K562 (cell line): ENCODE results near the gene ZNF586. TPM values are rescaled to one million over a fixed set of nuclear protein-coding genes. Genes with fewer than 3 reads are reported as not detected.
A peak's percentile ranks its signal among the peaks of the same experiment; 100 is the strongest.

Experiments used
- ARID2 ChIP-seq: fragments of 450-650 bp; IDR thresholded peaks from 2 replicates; pipeline ENCODE4 v1.6.1; 2017; ENCODE audit warnings: antibody characterized with exemption, mild to moderate bottlenecking
- BRF1 ChIP-seq: IDR thresholded peaks from 3 replicates; pipeline ENCODE4 v1.6.1; 2011; ENCODE audit warnings: borderline replicate concordance, mild to moderate bottlenecking; ENCODE audit not compliant: insufficient read length; ENCODE audit errors: extremely low read depth
- MBD2 ChIP-seq: sonication (generic); IDR thresholded peaks from 2 replicates; pipeline ENCODE4 v1.6.1; 2016; ENCODE audit warnings: low read depth, borderline replicate concordance
- PRMT5 ChIP-seq: sonication (generic); formaldehyde crosslinking; IDR thresholded peaks from 2 replicates; pipeline ENCODE4 v1.5.0; 2020; ENCODE audit warnings: missing genetic modification reagents
- TEAD4 ChIP-seq, 2 experiments: sonication (generic) in 1 of 2; formaldehyde crosslinking in 1 of 2; IDR thresholded peaks; 2 replicates each; pipeline versions ENCODE4 v1.6.1 to v1.8.0; 2012 to 2022; ENCODE audit warnings: borderline replicate concordance in 1 of 2, inconsistent platforms in 1 of 2, low read length in 1 of 2, mild to moderate bottlenecking in 1 of 2, missing genetic modification reagents in 1 of 2
- ZBTB7A ChIP-seq: IDR thresholded peaks from 2 replicates; pipeline ENCODE4 v1.6.1; 2011; ENCODE audit warnings: low read depth, mild to moderate bottlenecking, low read length, moderate library complexity, borderline replicate concordance; ENCODE audit not compliant: control insufficient read depth
- ZNF184 ChIP-seq: sonication (generic); formaldehyde crosslinking; IDR thresholded peaks from 2 replicates; pipeline ENCODE4 v1.5.0; 2020; ENCODE audit warnings: missing genetic modification reagents
- ZSCAN32 ChIP-seq: fragments of 450-650 bp; formaldehyde crosslinking; IDR thresholded peaks from 2 replicates; pipeline ENCODE4 v1.4.0; 2020; ENCODE audit warnings: mild to moderate bottlenecking, moderate library complexity
- polyA plus RNA-seq, 8 experiments: library from polyadenylated mRNA; depleted of rRNA in 4 of 8; stranded (reverse) in 5 of 8; unstranded in 3 of 8; fragments of >200 nt; fragmentation: Nextera tagmentation in 2 of 8; fragmentation: Illumina TruSeq in 1 of 8; extraction: Ambion mirVana in 2 of 8; extraction: Trizol in 1 of 8; gene quantifications; 2 replicates each; pipeline versions ENCODE4 v1.2.1 to v1.2.3, GENCODE V29; 2011 to 2014; ENCODE audit warnings: inconsistent platforms in 1 of 8, missing spikeins in 1 of 8
- total RNA-seq, 7 experiments: library from RNA; depleted of rRNA in 6 of 7; stranded (reverse); fragments of >200 nt in 6 of 7; fragmentation: Illumina TruSeq in 2 of 7; extraction: Trizol in 2 of 7; gene quantifications; 2 replicates each; pipeline versions ENCODE4 v1.2.1 to v1.2.3, GENCODE V29; 2011 to 2021; ENCODE audit warnings: low replicate concordance in 1 of 7
- TF ChIP-seq, protein P1 (sequence below): IDR thresholded peaks from 2 replicates; pipeline ENCODE4 v1.6.1; 2011; ENCODE audit warnings: borderline replicate concordance, low read depth, mild to moderate bottlenecking, moderate library complexity, low read length; ENCODE audit not compliant: insufficient read depth, poor library complexity, severe bottlenecking
- TF ChIP-seq, protein P2 (sequence below): fragments of 450-650 bp; IDR thresholded peaks from 2 replicates; pipeline ENCODE4 v1.6.1; 2016; ENCODE audit warnings: missing biosample characterization, missing genetic modification characterization
- TF ChIP-seq, protein P3 (sequence below), 3 experiments: fragments of 200-800 bp in 1 of 3; fragments of 250-450 bp in 1 of 3; fragments of 450-650 bp in 1 of 3; sonication (Bioruptor Pico) in 1 of 3; sonication (Bioruptor generic) in 1 of 3; formaldehyde crosslinking in 1 of 3; IDR thresholded peaks; 2 replicates each; pipeline versions ENCODE4 v1.6.1 to v1.8.0; 2016 to 2022; ENCODE audit warnings: mild to moderate bottlenecking in 2 of 3, missing genetic modification characterization in 2 of 3, missing compliant biosample characterization in 1 of 3, moderate library complexity in 1 of 3

Gene ZNF586
- total and polyA plus RNA-seq, 9 of the 15 experiments (the other 6 are each of a cell fraction or from before 2014, with no cell fraction given), result 2.5 to 12.6 (median 8.4) TPM

DNA sequence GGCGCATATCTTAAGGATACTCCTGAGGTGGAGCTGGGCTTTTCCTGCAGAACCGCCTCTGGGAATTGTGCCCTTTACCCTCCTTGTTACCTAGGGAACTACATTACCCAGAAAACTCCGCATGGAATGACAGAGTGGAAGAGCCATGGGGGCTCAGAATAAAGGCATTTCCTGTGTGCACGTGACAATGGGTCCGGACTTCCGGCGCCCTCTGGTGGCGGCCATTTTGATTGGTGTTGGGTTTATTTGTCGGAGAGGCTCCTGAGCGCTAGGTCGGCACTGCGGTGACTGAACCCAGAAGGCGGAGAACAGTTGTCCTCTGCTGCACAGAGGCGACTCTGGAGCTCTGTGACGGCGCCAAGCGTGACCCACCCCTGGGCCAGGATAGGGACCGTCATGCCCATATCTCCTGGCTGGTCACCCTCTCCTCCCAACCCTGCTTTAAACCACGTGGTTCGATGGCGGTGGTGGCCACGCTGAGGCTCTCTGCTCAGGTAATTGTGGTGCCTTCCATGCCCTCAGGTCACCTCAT lies 60.7 kb downstream of the ZNF586 start, which contains the start of gene ZNF587B (continued):
- TF ChIP-seq, protein P1, sequence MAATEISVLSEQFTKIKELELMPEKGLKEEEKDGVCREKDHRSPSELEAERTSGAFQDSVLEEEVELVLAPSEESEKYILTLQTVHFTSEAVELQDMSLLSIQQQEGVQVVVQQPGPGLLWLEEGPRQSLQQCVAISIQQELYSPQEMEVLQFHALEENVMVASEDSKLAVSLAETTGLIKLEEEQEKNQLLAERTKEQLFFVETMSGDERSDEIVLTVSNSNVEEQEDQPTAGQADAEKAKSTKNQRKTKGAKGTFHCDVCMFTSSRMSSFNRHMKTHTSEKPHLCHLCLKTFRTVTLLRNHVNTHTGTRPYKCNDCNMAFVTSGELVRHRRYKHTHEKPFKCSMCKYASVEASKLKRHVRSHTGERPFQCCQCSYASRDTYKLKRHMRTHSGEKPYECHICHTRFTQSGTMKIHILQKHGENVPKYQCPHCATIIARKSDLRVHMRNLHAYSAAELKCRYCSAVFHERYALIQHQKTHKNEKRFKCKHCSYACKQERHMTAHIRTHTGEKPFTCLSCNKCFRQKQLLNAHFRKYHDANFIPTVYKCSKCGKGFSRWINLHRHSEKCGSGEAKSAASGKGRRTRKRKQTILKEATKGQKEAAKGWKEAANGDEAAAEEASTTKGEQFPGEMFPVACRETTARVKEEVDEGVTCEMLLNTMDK, result peak; percentile 40
- TF ChIP-seq ZSCAN32 (CRISPR knock-in tag) (no peak), ZNF184 (CRISPR knock-in tag) (no peak), PRMT5 (no peak), TEAD4 (IDR thresholded peaks at IDR 0.05; ENCODE audit: low read length) (no peak), TEAD4 (CRISPR knock-in tag; IDR thresholded peaks at IDR 0.05; ENCODE audit: borderline replicate concordance) (no peak), ARID2 (no peak), BRF1 (no peak), MBD2 (no peak), ZBTB7A (no peak)
- TF ChIP-seq, protein P2, sequence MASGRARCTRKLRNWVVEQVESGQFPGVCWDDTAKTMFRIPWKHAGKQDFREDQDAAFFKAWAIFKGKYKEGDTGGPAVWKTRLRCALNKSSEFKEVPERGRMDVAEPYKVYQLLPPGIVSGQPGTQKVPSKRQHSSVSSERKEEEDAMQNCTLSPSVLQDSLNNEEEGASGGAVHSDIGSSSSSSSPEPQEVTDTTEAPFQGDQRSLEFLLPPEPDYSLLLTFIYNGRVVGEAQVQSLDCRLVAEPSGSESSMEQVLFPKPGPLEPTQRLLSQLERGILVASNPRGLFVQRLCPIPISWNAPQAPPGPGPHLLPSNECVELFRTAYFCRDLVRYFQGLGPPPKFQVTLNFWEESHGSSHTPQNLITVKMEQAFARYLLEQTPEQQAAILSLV, result no peak
- TF ChIP-seq, protein P3, sequence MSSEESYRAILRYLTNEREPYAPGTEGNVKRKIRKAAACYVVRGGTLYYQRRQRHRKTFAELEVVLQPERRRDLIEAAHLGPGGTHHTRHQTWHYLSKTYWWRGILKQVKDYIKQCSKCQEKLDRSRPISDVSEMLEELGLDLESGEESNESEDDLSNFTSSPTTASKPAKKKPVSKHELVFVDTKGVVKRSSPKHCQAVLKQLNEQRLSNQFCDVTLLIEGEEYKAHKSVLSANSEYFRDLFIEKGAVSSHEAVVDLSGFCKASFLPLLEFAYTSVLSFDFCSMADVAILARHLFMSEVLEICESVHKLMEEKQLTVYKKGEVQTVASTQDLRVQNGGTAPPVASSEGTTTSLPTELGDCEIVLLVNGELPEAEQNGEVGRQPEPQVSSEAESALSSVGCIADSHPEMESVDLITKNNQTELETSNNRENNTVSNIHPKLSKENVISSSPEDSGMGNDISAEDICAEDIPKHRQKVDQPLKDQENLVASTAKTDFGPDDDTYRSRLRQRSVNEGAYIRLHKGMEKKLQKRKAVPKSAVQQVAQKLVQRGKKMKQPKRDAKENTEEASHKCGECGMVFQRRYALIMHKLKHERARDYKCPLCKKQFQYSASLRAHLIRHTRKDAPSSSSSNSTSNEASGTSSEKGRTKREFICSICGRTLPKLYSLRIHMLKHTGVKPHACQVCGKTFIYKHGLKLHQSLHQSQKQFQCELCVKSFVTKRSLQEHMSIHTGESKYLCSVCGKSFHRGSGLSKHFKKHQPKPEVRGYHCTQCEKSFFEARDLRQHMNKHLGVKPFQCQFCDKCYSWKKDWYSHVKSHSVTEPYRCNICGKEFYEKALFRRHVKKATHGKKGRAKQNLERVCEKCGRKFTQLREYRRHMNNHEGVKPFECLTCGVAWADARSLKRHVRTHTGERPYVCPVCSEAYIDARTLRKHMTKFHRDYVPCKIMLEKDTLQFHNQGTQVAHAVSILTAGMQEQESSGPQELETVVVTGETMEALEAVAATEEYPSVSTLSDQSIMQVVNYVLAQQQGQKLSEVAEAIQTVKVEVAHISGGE (CRISPR knock-in tag; IDR thresholded peaks at IDR 0.05), result no peak
